Ishikawa (cell line): Measurements from ENCODE around the gene IL4R.

Source experiments
- CREB1 ChIP-seq: IDR thresholded peaks from 2 replicates; pipeline ENCODE4 v1.6.1; 2012; ENCODE audit warnings: low read depth
- EP300 ChIP-seq: IDR thresholded peaks from 2 replicates; pipeline ENCODE4 v1.6.1; 2012; ENCODE audit warnings: borderline replicate concordance
- RAD21 ChIP-seq: IDR thresholded peaks from 2 replicates; pipeline ENCODE4 v1.6.1; 2012; ENCODE audit warnings: low read depth

GRCh38 chr16:27364493-27365141 lies 50.8 kb downstream of the IL4R start:
- TF ChIP-seq EP300 (no peak), RAD21 (no peak), CREB1 (no peak)
